Fibroblast of skin of right biceps (primary cell): ENCODE data around the gene ITPR2.
"Not testable (repeated sequence)": the region's sequence is repeated elsewhere in the genome, so short reads cannot be mapped to it uniquely, and the experiment has no call there.

Experiments
- DNase-seq: peaks from one replicate; pipeline ENCODE4 v3.0.0-alpha.2; 2013

ITPR2 gene

DNA sequence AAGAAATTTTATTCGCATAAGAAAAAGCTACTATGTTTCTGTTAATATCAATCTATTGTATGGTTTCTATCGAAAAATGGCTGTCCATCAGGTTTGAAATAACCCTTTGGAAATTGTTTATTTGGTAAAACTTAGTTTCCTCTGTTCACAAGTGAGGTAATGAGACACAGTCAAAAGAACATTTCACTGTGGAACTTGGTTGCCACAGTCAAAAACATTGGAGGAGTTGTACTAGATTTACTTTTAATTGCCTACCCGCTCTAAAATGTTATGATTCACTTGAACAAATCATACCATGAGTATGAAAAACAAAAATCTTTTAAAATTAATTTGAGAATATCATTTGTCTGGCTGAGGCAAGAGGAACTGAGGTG, 46.5 kb downstream of the ITPR2 start:
- DNase-seq = peak; percentile 16

DNA sequence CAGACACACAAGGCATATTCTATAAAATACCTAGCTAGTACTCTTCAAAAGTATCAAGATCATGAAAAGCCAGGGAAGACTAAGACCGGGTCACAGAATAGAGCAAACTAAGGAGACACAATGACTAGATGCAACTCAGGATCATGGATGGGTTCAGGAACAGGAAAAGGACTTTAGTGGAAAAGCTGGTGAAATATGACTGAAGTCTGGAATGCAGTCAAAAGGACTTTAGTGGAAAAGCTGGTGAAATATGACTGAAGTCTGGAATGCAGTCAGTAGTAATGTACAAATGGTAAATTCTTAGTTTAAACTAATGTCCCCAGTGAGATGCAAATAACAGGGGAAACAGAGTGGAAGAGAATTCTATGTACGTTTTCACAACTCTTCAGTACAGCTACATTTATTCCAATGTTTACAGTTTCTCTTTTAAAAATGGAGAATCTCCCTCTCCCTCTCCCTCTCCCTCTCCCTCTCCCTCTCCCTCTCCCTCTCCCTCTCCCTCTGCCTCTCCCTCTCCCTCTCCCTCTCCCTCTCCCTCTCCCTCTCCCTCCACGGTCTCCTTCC, 49.1 kb downstream of the ITPR2 start:
- DNase-seq = peak; percentile 56

DNA sequence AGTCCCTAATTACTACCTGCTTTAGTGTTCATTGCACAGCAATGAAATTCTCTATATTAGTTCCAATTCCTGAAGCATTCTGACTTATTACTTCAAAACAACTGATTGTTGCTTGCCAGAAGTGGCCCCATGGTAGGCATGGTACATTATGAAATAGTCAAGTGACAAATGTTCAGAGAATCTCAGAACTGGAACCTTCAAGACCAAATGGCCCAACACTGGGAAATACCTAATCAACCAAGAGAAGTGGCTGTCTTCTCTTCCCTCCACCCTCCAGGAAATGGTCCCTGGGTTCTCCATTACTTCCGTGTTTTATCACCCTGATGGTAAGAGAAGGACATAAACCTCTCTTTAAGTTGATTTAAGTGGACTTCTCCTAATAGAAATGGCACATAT, 49.9 kb downstream of the ITPR2 start:
- DNase-seq = no peak

DNA sequence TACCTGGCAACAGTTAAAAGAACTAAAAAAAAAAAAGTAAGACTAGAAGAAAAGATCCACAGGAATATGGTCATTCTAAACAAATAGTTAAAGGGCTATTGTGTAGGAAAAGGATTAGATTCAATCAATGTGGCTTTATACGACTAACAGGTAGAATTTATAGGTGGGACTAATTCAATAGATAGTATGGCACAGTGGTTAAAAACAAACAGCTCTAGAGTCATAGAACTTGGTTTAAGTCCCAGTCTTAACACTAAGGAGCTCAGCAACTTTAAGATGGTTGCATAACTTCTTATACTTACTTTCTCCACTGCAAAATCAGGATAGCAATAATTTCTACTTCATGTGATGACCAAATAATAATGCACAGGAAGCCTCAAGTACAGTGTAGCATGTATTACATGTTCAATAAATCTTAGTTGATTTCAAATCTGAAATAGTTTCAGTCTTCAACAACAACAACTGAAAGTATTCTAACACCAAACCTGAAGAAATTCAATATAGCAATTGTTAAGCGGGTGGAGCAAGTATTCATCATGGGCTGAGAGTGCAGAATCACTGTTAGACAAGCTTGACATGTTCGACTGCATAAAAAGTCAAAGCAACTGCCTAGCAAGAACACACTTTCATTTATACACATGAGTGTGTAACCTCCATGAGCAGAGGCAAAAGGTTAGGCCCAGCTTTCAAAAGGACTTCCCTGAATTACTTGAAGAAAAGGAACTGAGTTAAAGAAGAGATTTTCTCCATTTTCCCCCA, 50.4 kb downstream of the ITPR2 start:
- no peak for DNase-seq

DNA sequence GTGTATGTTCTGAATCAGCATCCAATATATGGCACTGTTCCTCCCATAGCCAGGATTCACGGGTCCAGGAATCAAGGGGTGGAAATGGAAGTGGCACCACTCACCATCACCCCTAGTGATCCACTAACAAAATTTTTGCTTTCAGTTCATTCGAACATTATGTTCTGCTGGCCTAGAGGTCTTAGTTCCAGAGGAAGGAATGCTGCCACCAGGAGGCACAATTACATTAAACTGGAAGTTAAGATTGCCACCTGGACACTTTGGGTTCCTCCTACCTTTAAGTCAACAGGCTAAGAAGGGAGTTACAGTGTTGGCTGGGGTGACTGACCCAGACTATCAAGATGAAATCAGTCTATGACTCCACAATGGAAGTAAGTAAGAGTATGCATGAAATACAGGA, 52.3 kb downstream of the ITPR2 start:
- not testable (repeated sequence) for DNase-seq

DNA sequence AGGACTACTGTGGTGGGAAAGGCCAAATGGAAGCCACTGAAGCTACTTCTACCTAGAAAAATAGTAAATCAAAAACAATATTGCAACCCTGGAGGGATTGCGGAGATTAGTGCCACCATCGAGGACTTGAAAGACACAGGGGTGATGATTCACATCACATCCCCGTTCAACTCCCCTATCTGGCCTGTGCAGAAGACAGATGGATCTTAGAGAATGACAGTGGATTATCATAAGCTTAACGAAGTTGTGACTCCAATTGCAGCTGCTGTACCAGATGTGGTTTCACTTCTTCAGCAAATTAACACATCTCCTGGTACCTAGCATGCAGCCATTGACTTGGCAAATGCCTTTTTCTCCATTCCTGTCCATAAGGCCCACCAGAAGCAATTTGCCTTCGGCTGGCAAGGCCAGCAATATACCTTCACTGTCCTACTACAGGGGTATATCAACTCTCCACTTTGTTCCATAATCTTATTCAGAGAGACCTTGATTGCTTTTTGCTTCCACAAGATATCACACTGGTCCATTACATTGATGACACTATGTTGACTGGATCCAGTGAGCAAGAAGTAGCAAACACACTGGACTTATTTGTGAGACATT, 54.7 kb downstream of the ITPR2 start:
- not testable (repeated sequence) for DNase-seq

DNA sequence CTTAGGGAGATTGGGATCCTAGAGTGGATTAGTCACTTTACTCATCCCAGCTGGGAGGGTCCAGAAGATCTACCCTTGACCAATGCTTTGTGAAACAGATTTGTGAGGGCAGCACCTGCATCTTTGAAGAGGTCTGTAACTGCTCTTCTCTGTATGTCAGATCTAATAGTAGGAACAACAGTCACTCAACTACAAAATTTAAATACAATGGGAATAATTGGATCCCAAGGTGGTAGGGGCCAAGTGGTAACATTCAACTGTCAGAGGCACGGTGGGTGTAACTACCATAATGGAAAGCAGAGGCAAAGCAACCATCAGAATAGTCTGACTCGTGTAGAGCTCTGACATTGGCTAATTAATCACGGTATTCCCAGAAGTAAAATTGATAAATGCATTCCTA, 55.8 kb downstream of the ITPR2 start:
- DNase-seq = no peak

DNA sequence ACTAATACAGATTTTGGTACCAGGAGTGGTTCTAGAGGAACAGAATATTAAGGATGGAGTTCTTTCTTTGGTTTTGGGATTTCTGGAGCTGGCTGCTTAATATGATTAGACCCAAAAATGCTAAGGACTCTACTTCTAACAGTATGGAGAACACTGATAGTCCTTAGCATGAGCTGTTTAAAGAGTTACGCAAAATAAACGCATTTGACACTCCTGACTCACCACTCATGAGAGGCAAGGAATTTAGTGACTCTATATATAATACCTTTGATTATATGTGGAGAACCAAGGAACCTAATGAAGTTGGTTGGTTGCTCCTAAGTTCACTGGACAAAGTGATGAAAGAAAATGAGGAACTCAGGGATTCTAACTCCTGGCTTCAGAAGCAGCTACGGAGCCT, 57.0 kb downstream of the ITPR2 start:
- peak; percentile 44 for DNase-seq

DNA sequence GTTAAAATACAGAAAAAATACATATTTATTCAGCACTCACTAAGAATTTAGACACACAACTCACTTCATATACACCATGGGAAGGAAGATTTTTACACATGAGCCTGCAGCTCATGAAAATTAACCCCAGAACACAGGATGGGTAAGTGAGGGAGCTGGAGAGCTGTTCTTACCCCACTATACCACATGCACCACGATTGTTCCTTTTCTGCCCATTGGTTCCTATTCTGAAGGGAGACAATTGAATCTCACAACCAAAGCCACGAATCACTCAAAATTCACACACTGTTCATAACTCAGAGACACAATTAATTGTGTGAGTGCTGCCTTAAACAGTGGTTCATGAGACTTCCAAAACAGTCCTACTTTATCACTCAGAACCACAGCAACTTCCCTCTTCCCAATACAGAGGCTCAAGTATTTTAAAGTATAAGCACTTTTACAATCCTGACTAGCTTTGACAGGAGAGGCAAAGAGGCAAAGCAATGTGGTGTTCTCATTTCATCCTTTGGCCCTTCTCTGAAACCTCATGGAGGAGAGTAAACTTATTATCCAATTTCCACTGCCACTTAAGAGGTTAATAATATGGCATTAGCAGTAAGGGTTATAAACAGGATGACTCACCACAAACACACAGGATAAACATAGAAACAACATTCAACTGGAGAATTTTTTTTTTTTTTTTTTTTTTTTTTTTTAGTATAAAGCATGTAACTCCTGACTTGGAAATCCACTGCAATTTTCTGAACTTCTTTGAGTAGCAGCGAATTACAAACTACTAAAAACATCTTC, 59.5 kb downstream of the ITPR2 start:
- DNase-seq = no peak

DNA sequence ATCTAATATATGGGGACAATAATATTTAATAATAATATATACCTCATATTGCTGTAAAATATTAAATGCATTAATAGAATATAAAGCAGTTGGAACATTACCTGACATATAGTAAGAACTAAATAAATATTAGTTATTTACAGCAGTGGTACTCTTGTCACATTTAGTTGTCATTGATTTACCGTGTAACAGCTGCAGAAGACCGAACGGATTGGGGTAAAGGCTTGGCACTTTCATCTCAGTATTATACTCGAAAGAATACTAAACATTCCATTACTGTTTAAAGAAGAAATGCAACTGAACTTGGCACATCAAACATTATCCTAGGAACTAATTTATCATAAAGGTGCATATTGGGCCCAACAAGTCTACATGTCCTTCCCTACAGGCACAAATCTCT, 61.1 kb downstream of the ITPR2 start:
- DNase-seq = no peak

DNA sequence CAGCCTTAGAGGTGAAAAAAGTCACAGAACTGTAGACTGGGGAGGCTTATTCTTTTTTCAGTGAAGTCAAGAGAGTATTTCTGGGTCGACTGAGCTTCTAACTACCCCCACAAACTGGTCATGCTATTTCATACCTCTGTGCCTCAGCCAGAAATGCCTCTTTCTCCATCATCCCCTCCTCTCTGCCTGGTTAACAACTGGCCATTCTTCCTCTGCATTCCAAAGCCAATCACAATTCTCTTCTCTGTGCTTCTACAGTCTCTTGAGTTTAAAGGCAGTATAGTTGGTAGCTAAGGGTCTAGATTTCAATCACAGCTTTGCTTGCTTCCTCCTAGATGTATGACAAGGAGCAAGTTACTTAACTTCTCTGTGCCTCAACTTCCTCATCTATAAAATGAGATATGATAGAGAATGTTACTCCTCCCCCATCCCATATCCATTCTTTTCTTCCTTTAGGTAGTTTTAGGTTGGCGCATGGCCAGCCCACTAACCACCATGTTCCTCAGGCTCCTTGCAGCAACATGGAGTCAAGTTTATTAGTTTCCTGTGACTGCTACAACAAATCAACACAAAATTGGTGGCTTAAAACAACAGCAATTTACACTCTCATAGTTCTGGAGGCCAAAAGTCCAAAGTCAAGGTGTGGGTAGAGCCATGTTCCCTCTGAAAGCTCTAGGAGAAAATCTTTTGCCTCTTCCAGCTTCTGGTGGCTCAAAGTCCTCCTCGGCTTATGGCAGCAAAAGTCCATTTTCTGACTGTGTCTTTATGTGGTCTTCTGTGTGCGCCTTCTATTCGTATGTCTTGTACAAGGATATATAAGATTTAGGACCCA, 62.5 kb downstream of the ITPR2 start:
- no peak for DNase-seq

DNA sequence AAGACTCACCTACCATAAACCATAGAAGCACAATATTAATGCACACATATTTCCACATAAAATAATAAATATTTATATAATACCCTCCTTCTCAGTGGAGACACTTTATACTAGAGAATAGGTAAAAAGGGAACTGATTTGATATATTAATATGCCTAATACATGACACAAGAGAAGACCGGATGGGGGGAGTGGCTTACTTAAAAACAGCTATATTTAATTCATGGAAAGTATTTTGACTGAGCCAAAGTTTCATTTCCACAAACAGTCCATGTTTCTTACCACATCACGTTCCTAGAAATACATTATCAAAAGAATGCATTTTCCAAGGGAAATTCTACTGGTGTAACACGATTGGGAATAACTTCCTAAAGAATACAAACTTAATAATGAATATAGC, 63.4 kb downstream of the ITPR2 start:
- DNase-seq = no peak

DNA sequence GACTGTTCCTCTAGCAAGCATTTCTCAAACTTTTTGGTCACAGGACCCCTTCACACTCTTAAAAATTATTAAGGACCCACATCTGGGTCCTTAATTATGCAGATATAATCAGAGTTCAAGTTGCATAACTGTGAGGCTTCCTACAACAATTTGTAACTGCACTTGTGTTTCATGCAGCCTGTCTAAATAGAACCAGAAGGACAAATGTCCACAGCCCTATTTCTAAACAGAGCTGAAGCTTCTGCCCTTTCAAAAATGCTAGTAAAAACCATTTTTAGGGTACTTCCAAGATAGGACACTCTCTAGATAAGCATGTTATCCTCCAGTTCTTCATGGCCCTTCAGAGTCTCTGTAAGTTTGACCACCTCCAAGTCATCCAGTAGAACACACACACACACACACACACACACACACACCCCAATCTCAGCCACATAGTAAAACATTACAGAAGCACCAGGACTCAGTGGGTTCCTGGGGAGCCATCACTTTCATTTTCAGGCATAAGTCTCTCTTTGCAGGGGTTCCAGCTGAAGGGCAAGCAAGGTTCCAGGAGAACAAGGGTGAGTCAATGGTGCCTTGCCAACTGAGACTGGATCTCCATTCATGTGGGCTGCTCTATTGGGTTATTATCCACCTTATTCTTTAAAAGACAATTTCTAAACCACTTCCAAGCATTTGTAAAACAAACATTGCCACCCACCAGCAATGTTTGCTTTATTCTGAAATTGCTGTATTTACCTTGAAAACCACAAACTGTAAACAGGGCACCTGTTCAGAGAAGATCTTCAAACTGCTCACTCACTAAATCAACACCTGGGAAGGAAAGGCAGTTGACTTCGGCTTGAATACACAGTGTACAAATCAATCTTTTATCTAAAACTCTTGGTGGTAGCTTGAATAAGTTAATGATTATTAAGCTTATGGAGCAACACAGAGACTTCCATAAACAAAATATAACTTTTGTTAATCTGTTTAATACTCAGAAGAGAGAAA, 64.1 kb downstream of the ITPR2 start:
- no peak for DNase-seq

DNA sequence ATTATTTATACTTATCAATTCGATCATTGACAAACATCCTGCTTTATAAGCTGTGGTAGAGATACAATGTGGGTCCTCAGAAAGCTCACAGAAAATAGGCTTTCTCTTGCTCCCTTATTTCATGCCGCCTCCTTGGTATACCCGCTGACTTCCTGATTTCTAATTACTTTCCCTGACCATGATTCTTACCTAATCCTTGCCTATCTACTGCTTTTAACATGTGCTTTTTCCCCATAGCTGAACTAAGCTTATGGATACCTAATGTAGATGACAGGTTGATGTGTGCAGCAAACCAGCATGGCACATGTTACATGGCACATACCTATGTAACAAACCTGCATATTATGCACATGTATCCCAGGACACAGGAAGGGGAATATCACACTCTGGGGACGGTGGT, 65.1 kb downstream of the ITPR2 start:
- DNase-seq = no peak

DNA sequence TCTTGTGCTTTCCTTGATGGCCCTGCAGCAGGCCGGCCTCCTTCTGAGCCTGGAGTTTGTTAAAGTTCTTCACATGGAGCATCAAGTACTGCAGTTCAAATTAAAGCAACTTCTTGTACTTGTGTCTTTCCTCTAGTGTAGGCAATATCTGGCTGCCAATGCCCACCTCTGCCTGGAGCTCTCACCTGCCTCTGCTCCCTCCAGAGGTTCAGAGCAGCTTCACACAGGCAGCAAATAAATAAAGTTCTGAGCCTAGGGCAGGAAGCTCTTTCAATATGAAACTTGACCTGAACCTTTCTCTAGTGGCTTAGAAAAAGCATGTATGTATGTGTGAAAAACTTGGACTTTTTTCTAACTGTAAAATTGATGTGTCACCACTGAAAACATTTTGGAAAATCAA, 65.9 kb downstream of the ITPR2 start:
- no peak for DNase-seq

DNA sequence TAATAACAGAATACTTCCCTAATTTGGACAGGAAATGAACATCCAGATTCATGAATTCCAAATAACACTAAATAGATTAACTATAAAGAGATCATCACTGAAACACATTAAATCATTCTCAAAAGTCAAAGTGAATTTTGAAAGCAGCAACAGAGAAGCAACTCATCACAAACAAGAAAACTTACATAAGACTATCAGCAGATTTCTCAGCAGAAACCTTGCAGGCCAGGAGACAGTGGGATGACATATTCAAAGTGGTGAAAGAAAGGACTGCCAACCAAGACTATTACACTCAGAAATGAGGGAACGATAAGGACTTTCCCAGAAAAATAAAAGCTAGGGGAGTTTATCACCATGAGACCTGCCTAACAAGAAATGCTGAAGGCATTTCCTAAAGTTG, 70.8 kb downstream of the ITPR2 start:
- DNase-seq = no peak

DNA sequence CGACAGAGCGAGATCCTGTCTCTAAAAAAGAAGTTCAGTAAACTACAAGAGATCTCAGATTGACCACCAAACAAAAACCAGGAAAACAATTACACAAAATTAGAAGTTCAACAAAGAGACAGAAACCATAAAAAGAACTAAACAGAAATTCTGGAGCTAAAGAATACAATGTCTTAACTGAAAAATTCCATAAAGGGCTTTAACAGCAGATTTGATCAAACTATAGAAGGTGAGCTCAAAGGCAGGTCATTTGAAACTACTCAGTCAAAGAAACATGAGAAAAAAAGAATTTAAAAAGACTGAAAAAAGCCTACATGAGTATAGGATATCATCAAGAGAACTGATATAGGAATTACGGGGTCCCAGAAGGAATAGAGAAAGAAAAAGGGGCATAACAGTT, 71.2 kb downstream of the ITPR2 start:
- DNase-seq = no peak

DNA sequence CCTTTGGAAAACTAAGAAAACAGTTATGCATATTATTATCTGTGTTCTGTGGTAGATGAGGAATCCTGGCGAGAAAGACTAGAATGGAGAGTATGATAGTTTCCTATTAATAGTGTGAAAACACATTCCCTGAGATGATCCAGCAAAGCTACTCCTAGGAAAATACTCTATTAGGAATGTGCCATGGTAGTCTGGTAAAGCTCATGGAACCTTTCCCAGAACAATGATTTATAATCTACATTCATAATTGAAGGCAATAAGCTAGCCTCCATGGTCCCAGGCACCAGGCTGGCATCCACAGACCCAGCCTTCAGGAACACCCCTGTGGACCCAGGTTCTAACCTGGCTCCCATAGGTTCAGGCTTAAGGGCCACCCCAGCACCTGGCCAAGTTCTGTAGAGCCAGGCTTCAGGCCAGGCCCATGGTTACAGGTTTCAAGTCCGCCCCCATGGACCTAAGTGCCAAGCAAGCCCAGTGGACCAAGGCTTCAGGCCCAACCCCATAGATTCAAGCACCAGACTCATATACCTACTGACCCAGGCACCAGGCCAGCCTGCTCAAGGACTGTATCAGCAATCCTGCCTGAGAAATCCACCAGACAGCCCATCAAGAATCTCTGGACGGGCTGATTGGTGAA, 72.2 kb downstream of the ITPR2 start:
- no peak for DNase-seq

DNA sequence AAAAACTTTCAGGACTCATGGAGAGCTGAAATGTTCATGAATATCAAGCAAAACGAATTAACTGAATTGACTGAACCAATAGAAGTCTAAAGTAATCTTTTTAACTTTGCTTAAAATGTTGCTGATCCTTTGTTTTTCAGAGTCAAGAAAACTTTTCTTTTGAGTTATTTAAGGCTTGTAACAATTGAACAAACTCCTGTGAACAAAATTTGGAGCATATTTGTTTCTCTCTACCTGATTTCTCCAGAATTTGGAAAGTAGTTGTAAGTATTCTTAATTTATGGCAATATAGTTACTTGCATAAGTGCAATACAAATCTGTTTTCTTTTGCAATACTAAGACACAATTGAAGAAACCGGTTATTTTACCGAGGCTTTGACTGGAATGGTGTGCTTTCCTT, 77.6 kb downstream of the ITPR2 start:
- DNase-seq = not testable (repeated sequence)

DNA sequence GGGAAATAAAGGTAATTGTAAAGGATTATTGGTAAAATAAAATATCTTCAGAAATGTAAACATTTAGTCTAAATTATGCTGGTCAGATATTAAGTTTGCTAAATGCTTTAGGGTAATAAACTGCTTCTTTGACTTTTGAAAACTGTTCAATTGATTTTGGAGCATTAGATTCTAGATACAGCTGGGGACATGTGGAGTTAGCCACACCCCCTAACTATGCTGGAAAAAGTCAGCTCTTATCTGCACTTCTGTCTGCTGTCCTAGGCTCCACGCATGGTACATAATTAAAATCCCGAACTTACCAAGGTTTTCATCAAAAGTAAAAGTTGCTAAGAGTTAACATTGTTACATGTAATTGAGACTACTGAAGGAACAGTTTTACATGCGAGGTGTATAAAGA, 78.8 kb downstream of the ITPR2 start:
- no peak for DNase-seq

DNA sequence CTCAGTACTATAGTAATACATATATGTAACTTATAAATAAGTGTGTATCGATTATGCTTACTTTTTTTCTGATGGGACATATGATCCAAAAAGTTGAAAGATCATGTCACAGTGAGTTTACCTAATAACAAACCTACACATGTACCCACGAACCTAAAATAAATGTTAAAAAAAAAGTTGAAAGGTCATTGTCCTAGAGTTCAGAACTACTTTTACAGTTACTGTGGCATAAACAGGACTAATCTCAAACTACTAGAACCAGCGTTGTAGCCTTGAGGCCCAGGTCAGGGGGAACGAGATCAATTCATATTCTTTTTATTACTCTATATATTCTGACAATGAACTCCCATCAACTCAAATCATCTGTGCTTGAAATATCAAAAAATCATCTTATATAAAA, 81.8 kb downstream of the ITPR2 start:
- DNase-seq = no peak
